Smooth muscle cell (in vitro differentiated cells): ENCODE results near the gene MRPS27. TPM values are rescaled to one million over a fixed set of nuclear protein-coding genes. Genes with fewer than 3 reads are reported as not detected.
A peak's percentile ranks its signal among the peaks of the same experiment; 100 is the strongest.

Experiments
- DNase-seq: peaks from one replicate; lab custom pipeline; 2025; ENCODE audit not compliant: unreplicated experiment; lab: John Stamatoyannopoulos, UW
- H2AFZ ChIP-seq: fragments of 200-600 bp; sonication (generic); 2 replicates; pipeline ENCODE4 v1.6.0; 2016; ENCODE audit warnings: antibody characterized with exemption, low read depth, mild to moderate bottlenecking
- H3F3A ChIP-seq: fragments of 200-600 bp; sonication (generic); 2 replicates; pipeline ENCODE4 v1.6.0; 2017; ENCODE audit warnings: antibody characterized with exemption, low read depth
- H3K27ac ChIP-seq: fragments of 200-600 bp; sonication (generic); 2 replicates; pipeline ENCODE4 v1.5.1; 2016; ENCODE audit warnings: low read depth, mild to moderate bottlenecking
- H3K27me3 ChIP-seq: fragments of 200-600 bp; sonication (generic); 2 replicates; pipeline ENCODE4 v1.6.1; 2016; ENCODE audit warnings: low read depth, mild to moderate bottlenecking
- H3K36me3 ChIP-seq: fragments of 200-600 bp; sonication (generic); 2 replicates; pipeline ENCODE4 v1.5.1; 2016; ENCODE audit warnings: low read depth
- H3K4me1 ChIP-seq: fragments of 200-600 bp; sonication (generic); 2 replicates; pipeline ENCODE4 v1.5.1; 2016; ENCODE audit warnings: low read depth
- H3K4me2 ChIP-seq: fragments of 200-600 bp; sonication (generic); 2 replicates; pipeline ENCODE4 v1.6.0; 2016; ENCODE audit warnings: mild to moderate bottlenecking
- H3K4me3 ChIP-seq: fragments of 200-600 bp; sonication (generic); 2 replicates; pipeline ENCODE4 v1.5.1; 2016; ENCODE audit warnings: mild to moderate bottlenecking
- H3K79me2 ChIP-seq: fragments of 200-600 bp; sonication (generic); 2 replicates; pipeline ENCODE4 v1.6.0; 2016; ENCODE audit warnings: low read depth, mild to moderate bottlenecking
- H3K9ac ChIP-seq: fragments of 200-600 bp; sonication (generic); 2 replicates; pipeline ENCODE4 v1.6.0; 2016; ENCODE audit warnings: low read depth
- H3K9me3 ChIP-seq: fragments of 200-600 bp; sonication (generic); replicated peaks from 2 replicates; pipeline ENCODE4 v1.5.1; 2016; ENCODE audit warnings: low read depth
- H4K20me1 ChIP-seq: fragments of 200-600 bp; sonication (generic); 2 replicates; pipeline ENCODE4 v1.6.0; 2016; ENCODE audit warnings: low read depth
- WGBS: methylation state at CpG from one replicate; pipeline ENCODE4 v1.1.7; 2016; ENCODE audit warnings: low lambda C conversion rate; 5-methylcytosine and 5-hydroxymethylcytosine counted together
- polyA plus RNA-seq: library from polyadenylated mRNA; unstranded; fragments of >200 nt; fragmentation: Nextera tagmentation; extraction: Ambion mirVana; gene quantifications from 2 replicates; pipeline ENCODE4 v1.2.1, GENCODE V29; 2016
- total RNA-seq: library from RNA; depleted of rRNA; stranded (reverse); fragments of >200 nt; gene quantifications from 2 replicates; pipeline ENCODE4 v1.2.3, GENCODE V29; 2014
- TF ChIP-seq, protein P1 (sequence below): fragments of 200-600 bp; sonication (generic); IDR thresholded peaks from 2 replicates; pipeline ENCODE4 v1.5.1; 2017; ENCODE audit warnings: borderline replicate concordance, mild to moderate bottlenecking, antibody characterized with exemption; ENCODE audit not compliant: insufficient read depth, poor library complexity, severe bottlenecking

MRPS27 gene
- total and polyA plus RNA-seq, 2 experiments from 2014 or later: 36.7 to 38.3 TPM

- Histone ChIP-seq H3K9me3 (no peaks in the 10 kb centered on the region), H3K27ac (no peak overlapping the region), H3K4me3 (no peak overlapping the region), H3K4me2 (no peak overlapping the region), H2AFZ (no peak overlapping the region), H3K27me3 (no peaks in the 10 kb centered on the region), H3K9ac (no peak overlapping the region), H4K20me1 (peaks cover 16% of the 10 kb centered on the region), H3K36me3 (peaks cover 14% of the 10 kb centered on the region), H3K4me1 (no peaks in the 10 kb centered on the region), H3F3A (peaks cover under 1% of the 10 kb centered on the region), H3K79me2 (no peaks in the 10 kb centered on the region)
- TF ChIP-seq, protein P1, sequence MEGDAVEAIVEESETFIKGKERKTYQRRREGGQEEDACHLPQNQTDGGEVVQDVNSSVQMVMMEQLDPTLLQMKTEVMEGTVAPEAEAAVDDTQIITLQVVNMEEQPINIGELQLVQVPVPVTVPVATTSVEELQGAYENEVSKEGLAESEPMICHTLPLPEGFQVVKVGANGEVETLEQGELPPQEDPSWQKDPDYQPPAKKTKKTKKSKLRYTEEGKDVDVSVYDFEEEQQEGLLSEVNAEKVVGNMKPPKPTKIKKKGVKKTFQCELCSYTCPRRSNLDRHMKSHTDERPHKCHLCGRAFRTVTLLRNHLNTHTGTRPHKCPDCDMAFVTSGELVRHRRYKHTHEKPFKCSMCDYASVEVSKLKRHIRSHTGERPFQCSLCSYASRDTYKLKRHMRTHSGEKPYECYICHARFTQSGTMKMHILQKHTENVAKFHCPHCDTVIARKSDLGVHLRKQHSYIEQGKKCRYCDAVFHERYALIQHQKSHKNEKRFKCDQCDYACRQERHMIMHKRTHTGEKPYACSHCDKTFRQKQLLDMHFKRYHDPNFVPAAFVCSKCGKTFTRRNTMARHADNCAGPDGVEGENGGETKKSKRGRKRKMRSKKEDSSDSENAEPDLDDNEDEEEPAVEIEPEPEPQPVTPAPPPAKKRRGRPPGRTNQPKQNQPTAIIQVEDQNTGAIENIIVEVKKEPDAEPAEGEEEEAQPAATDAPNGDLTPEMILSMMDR: no peak
- DNase-seq: no peak
- WGBS: 98% methylated on average over 10 of the region's 10 CpGs
Observed at GRCh38 chr5:72195581-72195980, 124.5 kb downstream of the MRPS27 start.

DNA sequence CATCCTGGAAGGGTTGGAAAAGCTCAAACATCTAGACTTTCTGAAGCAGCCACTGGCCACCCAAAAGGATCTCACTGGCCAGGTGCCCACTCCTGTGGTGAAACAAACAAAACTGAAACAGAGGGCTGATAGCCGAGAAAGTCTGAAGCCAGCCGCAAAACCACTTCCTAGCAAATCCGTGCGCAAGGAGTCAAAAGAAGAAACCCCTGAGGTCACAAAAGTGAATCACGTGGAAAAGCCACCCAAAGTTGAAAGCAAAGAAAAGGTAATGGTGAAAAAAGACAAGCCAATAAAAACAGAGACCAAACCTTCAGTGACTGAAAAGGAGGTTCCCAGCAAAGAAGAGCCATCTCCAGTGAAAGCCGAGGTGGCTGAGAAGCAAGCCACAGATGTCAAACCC, 125.2 kb downstream of the MRPS27 start:
- Histone ChIP-seq H3K4me1 (no peaks in the 10 kb centered on the region), H3K27me3 (no peaks in the 10 kb centered on the region), H2AFZ (no peak overlapping the region), H3K9ac (no peak overlapping the region), H3K9me3 (no peaks in the 10 kb centered on the region), H3K27ac (no peak overlapping the region), H3K4me2 (no peak overlapping the region), H4K20me1 (peaks cover 21% of the 10 kb centered on the region), H3K4me3 (no peak overlapping the region), H3K36me3 (peaks cover 14% of the 10 kb centered on the region), H3F3A (peaks cover 5% of the 10 kb centered on the region), H3K79me2 (peaks cover 7% of the 10 kb centered on the region)
- TF ChIP-seq, protein P1: no peak
- no peak for DNase-seq
- 98% methylated on average over 6 of the region's 6 CpGs for WGBS

- no peak overlapping the region for H3K9ac ChIP-seq
- peaks cover 14% of the 10 kb centered on the region for H3K79me2 ChIP-seq
- no peaks in the 10 kb centered on the region for H3K9me3 ChIP-seq
- H4K20me1 ChIP-seq: peaks cover 43% of the 10 kb centered on the region
- H3K36me3 ChIP-seq: no peaks in the 10 kb centered on the region
- peaks cover 5% of the 10 kb centered on the region for H3F3A ChIP-seq
- H3K4me2 ChIP-seq: no peak overlapping the region
- no peak overlapping the region for H3K27ac ChIP-seq
- TF ChIP-seq, protein P1: no peak
- DNase-seq: no peak
- H3K4me3 ChIP-seq: no peak overlapping the region
- no peaks in the 10 kb centered on the region for H3K4me1 ChIP-seq
- H3K27me3 ChIP-seq: no peaks in the 10 kb centered on the region
- no peak overlapping the region for H2AFZ ChIP-seq
- 85% methylated on average over 3 of the region's 3 CpGs for WGBS
Observed at GRCh38 chr5:72191404-72191803, 128.6 kb downstream of the MRPS27 start.

DNA sequence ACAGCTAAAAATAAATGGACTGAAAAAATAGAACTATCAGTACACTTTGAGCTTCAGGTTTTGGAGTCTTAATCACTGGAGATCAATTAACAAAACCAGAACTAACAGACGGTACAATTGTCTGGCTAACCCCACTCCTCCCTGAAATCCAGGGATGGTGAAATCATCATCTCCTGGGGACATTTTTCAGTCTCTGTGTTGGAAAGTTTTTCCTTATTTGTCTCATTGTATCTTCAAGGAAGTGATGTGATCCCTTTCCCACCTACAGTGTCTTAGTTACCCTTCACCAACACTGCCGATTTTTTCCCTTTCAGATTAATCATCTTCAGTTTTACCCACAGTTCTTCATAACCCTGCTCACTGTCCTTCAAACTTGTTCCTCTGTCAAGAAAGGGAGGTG, 130.9 kb downstream of the MRPS27 start:
- WGBS: 54% methylated on average over 2 of the region's 2 CpGs
- Histone ChIP-seq H3K79me2 (peaks cover 21% of the 10 kb centered on the region), H3K4me1 (no peaks in the 10 kb centered on the region), H3K9me3 (no peaks in the 10 kb centered on the region), H4K20me1 (peaks cover 58% of the 10 kb centered on the region), H3F3A (peaks cover 5% of the 10 kb centered on the region), H3K36me3 (no peaks in the 10 kb centered on the region), H2AFZ (no peak overlapping the region), H3K4me3 (no peak overlapping the region), H3K27ac (peak overlapping the region; percentile 41), H3K27me3 (no peaks in the 10 kb centered on the region), H3K9ac (no peak overlapping the region), H3K4me2 (peak overlapping the region; percentile 35)
- DNase-seq: no peak
- TF ChIP-seq, protein P1: no peak
